Jurkat, Clone E6-1 (cell line): ENCODE measurements around the gene GAK.

ENCODE experiments used
- DNase-seq: peaks from one replicate; pipeline ENCODE4 v3.0.0-alpha.2; 2011; ENCODE audit warnings: low read depth, low spot score
- H3K4me3 ChIP-seq: 2 replicates; pipeline ENCODE4 v1.5.1; 2011; ENCODE audit warnings: mild to moderate bottlenecking, low read length, control low read depth, moderate library complexity

Gene GAK

DNA sequence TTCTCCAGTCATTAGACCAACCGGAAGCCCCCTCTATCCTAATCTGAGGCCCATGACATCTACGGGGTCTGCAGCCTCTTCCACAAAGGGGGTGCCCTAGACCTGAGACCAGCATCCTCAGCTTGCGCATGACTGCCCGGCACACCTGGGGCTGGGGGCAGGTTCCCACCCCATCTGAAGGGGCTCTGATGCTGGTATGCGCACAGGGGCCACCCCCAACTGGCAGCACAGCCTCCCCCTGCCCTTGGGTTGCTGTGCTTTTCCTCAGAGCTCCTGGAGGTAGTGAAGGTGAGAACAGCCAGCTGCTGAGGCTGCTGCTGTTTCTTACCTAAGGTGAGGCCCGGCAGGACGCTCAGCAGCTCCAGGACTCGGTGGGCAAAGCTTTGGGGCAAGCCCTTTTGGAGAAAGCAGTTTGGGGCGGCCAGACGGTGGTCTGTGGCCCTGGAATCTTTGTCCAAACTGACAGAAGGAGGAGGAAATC lies 87.3 kb downstream of the GAK start:
- no peak for DNase-seq
- no peak overlapping the region for H3K4me3 ChIP-seq

- no peak for DNase-seq
- H3K4me3 ChIP-seq: no peak overlapping the region
Observed at GRCh38 chr4:839675-840443, 92.3 kb downstream of the GAK start.

- no peak for DNase-seq
- H3K4me3 ChIP-seq: no peak overlapping the region
Observed at GRCh38 chr4:837772-838171, 94.3 kb downstream of the GAK start.

DNA sequence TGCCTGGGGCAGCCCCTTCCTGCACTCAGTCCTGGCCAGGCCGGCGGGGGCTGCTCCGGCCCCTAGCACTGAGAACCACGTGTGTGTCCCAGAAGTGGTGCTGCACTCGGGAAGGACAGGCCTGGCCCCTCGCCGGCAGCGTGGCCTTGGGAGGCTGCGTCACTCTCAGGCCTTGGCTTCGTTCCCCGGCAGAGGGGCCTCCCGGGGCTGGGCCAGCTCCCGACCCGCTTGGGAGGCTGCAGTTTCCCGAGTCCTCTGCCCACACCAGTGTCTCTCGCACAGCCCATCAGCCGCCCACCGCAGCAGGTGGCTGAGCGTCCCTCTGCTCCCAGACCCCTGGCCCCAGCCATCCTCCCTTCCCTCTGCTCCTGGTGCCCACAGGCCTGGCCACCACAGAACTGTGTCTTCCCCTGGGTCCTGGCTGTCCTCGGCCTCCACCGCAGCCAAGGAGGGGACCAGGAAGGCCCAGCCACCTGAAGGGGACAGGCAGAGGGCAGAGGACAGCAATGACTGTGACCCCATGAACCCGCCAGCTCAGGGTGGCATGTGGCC lies 95.3 kb downstream of the GAK start:
- H3K4me3 ChIP-seq: no peak overlapping the region
- DNase-seq: no peak

DNA sequence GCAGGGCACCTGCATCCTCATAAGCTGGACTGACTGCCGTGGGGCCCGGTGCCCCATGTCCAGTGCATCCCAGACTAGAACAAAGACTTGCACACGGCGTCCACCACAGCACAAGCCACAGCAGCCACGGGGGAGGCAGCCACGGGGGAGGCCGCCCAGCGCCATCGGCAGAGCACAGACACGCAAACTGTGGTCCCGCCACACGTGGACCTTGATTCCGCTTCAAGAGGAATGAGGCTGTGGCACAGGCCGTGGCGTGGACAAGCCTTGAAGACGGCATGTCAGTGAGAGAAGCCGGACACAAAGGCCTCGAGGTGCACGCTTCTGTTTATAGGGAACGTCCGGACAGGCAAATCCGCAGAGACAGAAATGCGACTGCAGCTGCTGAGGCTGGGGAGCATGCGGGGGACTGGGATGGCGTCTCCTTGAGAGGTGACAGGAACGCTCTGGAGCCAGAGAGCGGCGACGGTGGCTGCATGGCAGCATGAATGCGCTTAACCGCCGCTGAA lies 96.1 kb downstream of the GAK start:
- H3K4me3 ChIP-seq: no peak overlapping the region
- no peak for DNase-seq

- no peak overlapping the region for H3K4me3 ChIP-seq
- no peak for DNase-seq
Observed at GRCh38 chr4:835148-836002, 96.7 kb downstream of the GAK start.

- no peak for DNase-seq
- H3K4me3 ChIP-seq: no peak overlapping the region
Observed at GRCh38 chr4:834368-835147, 97.6 kb downstream of the GAK start.

DNA sequence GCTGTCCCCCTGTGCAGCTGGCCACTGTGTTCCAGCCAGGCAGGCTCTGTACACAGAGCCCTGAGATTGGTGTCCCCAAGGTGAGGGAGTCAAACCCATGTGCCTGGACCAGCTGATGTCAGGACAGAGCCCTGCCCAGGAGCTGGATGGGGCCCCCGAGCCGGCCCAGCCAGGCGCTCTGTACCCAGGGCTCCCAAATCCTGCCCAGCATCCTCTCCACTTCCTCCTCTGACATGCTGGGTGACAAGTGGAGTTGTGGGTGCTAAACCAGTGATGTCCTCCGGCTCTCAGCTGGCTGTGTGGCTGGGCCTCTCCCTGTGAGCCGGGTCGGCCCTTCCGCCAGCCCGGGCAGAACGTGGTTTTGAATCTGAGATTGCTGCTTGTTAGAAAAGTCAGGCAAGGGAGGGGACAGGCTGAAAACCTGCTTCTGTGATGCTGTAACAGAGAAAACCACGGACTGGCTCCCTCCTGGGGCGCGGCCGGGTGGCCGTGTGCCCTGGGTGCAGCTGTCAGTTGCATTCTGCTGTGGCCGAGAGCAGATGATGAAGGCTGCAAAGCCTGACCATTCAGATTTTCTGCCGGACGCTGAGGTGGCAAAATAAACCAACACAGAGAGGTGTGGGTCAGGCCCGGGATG lies 98.3 kb downstream of the GAK start:
- DNase-seq: no peak
- H3K4me3 ChIP-seq: no peak overlapping the region

DNA sequence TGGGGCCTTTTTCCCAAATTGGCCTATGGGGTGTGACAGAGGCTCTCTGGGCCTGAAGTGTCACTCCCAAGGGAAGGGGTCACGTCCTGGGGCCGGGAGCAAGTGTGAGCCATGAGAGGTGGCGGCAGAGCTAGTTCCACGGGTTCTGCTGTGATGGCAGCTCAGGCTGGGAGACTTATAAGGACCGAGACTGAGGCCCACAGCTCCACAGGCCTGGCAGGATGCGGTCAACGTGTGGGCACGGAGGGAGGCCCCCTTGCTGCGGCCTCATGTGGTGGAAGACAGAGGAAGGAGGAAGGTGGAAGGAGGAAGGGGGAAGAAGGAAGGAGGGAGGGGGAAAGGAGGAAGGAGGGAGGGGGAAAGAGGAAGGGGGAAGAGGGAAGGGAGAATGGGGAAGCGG lies 99.0 kb downstream of the GAK start:
- no peak for DNase-seq
- no peak overlapping the region for H3K4me3 ChIP-seq

DNA sequence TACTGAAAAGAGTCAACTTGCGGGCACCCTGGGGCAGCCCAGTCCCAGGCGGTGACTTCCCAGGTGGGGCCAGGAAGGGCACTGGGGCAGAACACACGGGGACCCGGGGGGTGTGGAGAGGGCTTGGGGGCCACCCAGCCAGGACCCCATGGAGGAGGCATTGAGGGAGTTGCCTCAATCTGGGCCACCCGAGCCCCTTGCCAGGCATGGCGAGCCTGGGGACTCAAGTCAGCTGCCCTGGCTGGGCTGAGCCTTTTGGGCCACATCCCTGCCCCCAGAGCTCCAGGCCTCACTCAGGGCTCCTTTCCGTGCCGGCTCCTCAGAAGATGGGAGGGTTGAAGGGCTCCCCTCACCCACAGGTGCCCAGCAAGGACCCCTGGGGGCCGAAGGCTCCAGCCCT lies 99.6 kb downstream of the GAK start:
- no peak for DNase-seq
- no peak overlapping the region for H3K4me3 ChIP-seq

- DNase-seq: no peak
- H3K4me3 ChIP-seq: no peak overlapping the region
Observed at GRCh38 chr4:832108-832507, 100.0 kb downstream of the GAK start.

DNA sequence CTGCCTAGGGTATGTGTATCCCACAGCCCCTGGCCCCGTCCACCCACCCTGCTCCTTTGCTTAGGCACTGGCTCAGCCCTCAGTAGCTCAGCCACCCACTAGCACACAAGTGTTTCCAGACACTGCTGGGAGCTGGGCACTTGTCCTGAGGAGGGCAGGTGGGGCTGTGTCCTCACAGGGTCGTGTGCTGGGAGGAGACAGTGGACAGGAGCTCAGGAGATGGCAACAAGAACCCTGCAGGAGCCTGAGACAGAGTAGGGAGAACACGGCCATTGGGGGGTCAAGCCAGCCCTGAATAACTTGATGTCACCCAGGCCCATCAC lies 100.7 kb downstream of the GAK start:
- DNase-seq: no peak
- no peak overlapping the region for H3K4me3 ChIP-seq

GRCh38 chr4:830601-831482 lies 101.3 kb downstream of the GAK start:
- DNase-seq: no peak
- no peak overlapping the region for H3K4me3 ChIP-seq

DNA sequence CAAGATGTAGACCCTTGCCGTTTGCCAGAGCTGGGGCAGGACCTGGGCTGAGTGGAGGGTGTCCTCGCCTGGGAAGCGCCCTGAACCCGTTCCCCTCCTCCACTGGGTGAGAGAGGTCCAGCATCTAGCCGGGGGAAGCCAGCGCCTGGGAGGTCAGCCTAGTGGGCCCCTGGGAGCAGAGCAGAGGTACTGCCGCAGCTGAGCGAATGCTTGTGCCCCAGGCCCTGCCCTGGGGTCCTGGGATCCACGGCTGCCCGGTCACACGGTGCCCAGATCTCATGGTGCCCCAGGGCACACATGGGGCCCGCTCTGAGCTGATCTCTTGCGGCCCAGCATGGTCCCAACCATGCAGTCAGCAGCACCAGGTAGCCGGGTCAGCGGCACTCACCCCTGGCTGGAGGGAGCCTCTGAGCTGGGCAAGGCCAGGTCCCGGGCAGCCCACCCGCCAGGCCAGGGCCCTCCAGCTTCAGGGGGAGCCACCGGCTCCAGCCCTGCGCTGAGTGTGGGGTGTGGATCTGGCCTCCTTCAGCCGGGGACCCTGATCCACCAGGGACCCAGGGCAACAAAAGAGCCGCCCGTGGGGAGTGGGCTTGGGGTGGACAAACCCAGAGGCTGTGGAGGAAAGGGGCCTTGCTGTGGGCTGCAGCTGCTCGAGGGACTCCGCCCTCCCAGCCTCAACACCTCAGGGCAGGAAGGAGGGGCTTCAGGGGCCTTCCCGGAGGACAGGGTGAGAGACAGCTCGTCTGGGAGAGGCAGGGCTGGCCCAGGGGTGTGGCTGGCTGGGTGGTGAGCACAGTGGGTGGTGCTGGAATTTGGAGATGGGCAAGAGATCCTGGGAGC lies 102.1 kb downstream of the GAK start:
- no peak overlapping the region for H3K4me3 ChIP-seq
- DNase-seq: no peak

- no peak overlapping the region for H3K4me3 ChIP-seq
- no peak for DNase-seq
Observed at GRCh38 chr4:829291-829690, 102.8 kb downstream of the GAK start.

- no peak overlapping the region for H3K4me3 ChIP-seq
- no peak for DNase-seq
Observed at GRCh38 chr4:828641-829271, 103.4 kb downstream of the GAK start.
